GM19372 (cell line): Measurements from ENCODE around the gene RNGTT.

Experiments
- ATAC-seq: cut with Tn5 transposase; IDR thresholded peaks from one replicate; pipeline ENCODE4 v1.9.1; 2021; ENCODE audit warnings: mild to moderate bottlenecking, low read depth, moderate library complexity; ENCODE audit not compliant: unreplicated experiment

RNGTT gene

DNA sequence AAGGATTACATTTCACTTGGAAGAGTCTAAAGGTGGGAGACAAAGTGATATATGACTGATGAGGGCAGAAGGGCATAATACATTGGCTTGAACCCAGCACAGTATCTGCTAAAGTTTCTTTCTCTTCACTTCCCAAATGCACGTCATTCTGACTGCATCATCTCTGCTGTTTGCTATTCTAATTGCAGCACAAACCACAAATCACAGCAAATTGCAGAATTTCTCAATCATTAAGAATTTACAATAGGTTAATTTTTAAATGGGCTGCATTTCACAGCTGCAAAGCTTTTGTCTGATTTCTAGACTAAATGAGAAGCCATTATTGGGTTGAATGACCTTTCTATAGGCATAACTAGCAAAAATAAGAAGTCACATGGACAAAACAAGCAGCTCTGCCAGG is 337.0 kb downstream of the RNGTT start:
- no peak for ATAC-seq

DNA sequence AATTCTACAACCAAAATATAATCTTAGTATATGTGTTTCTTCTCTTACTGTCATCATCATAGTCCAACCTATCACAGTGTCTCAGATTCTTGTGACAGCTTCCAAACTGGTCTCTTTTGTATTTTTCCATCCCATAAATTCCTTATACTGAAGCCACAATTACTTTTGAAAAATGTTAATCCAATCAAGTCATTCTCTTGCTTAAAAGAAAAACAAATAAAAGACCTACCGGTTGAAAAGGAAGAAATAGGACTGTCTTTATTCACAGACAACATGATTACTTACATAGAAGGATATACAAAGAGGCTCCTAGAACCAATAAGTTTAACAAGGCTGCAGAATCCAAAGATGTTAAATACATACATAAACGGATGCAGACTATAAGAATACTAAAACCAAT is 339.9 kb downstream of the RNGTT start:
- no peak for ATAC-seq

DNA sequence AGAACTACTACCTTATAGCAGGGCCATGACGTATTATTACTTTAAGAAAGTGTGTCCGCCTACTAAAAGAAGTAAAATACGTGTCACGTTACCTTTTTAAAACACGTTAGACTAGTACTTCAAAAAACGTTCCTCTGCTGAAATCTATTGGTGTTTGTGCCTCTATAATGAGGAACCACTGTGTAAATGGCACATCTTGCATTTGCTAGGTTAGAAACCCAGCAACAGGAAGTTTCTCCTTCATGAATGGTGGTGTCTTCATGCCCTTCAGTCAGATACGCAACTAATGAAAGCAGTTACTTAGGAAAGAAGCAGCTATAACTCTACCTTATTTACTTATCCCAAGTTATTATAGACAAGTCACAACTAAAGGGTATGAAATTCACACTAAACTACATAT is 343.5 kb downstream of the RNGTT start:
- no peak for ATAC-seq

DNA sequence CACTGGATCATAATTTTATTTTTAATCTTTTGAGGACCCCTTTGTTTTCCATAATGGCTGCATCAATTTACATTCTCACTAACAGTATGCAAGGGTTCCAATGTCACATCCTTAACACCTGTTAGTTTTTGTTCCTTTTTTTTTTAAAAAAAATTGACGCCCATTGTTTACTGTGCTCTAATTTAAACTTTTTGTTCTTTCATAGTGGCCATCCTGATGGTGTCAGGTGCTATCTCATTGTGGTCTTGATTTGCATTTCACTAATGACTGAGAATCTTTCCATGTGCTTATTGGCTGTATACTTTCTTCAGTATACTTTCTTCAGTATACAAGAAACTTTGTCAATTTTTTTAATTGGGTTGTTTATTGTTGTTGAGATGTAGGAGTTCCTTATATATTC is 347.0 kb downstream of the RNGTT start:
- peak; percentile 72 for ATAC-seq

DNA sequence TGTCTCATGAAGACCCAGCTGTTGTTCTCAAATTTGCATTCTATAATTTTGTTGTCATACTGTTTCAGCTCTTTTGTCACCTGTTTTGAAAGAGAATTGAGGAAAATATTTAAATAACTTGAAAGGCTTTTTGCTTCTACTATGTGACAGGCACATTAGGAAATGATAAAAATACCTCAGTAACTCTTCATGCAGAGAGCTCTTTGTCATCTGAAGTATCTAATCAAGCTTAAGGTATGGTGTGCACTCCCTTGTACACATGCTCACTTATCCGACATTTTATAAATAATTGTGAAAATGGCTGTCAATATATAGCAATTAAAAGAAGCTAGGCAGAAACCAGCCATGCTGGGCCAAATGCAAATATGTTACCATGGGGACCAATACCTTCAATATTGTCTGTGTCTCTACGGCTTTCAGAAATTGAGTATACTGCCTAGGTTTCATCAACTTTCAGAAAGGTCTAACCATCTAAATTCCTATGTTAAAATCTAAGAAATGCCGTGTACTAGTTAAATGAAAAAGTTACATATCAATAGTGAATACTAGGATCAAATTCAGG is 349.0 kb downstream of the RNGTT start:
- no peak for ATAC-seq

DNA sequence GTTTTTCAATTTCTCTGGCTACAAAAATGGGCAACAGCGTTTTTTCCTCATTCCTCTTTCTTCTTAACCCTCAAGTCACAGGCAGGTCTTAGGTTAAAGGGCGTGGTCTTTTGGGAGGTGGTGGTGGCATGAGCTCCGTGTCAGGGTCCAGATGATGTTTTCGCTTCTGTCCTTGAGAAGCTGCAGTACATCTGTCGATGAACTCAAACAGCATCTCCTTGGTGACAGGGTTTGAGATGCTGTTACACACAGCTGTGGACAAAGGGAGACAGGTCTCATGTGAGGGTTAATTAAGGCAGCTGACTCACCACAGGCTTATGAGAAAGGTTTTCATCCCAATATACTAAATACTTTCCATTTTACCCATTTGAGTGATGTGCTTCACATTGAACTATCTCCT is 350.8 kb downstream of the RNGTT start:
- no peak for ATAC-seq

DNA sequence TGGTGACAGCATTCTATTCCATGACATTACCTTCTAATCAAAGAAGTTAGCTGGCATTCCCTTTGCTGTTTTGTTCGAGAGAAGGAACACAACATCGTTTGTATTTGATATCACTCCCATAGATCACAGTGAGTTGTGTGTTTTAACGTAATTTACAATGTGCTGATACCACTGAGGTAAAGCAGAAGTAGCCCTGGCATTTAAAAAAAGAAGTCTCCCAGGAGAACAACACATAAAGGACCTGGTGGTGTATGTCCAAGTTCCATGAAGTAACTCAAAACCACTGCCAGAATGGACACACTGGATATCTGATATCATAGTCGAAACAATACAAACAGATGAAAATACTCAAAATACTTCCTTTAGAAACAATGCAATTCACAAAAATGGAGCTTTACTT is 351.7 kb downstream of the RNGTT start:
- no peak for ATAC-seq

DNA sequence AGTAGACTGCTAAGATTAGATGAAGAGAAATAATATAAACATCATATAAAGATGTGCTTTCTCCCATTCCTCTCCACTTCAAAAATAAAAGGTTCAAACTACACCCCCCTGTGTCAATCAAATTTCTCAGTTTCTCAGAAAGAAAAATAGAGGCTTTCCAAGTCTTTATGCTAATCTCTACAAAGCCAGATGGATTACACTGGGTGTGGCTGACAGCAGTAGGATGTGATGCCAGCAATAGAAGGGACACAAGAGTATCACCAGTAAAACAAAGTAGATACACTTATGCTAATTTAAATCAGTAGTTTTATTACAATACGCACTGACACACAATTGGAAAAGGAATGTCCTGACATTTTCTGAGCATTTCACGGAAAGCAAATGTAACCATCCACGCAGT is 353.4 kb downstream of the RNGTT start:
- ATAC-seq: no peak

DNA sequence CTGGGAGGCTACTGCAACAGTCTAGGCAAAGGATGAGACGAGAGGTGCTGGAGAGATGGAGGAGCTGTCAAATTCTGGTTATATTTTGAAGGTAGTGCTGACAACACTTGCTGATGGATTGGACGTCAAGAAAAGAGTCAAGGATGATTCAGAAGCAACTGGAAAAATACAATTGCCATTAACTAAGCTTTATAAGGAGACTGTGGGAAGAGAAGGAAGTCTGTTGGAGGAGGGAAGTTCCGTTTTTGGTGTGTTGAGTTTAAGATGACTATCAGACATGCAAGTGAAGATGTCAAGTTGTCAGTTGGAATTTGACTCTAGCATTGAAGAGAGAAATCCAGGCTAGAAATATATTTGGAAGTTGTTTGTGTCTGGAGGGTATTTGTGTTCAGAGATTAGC is 358.1 kb downstream of the RNGTT start:
- no peak for ATAC-seq

DNA sequence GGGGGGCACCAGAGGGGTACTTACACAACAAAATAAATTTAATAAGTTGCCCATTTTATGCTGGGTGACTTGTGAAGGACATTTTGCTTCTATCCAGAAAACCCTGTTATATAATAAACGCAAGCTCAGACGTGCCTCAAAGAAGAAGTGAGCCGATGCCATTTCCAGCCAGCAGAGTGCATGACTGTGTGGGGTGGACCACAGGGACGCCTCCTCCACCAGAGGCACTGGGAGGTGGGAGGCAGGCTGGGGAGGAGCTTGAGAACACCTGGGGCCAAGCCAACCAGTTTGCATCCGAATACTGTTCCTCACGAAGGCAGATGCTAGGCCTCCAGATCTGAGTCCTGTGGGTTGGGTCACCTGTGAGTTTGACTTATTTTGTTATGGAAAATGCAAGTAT is 363.8 kb downstream of the RNGTT start:
- no peak for ATAC-seq

DNA sequence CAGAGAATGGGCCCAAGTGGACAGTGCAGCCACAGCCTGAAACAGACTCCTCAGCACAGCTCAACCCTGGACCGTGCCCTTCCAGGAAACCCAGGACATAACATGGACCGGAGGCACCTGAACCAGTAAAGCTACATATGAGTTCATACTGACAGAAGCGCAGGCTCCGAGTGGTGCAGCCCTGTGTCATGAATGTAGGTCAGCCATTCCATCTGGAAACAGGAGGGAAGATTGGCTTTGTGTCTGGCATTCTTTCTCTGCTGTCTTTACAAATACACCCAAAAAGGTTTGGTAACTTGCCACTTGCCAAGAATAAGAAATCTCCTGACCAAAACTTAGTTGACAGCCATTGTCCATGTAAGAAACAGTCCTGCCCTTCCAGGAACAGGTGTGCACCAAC is 366.6 kb downstream of the RNGTT start:
- no peak for ATAC-seq

DNA sequence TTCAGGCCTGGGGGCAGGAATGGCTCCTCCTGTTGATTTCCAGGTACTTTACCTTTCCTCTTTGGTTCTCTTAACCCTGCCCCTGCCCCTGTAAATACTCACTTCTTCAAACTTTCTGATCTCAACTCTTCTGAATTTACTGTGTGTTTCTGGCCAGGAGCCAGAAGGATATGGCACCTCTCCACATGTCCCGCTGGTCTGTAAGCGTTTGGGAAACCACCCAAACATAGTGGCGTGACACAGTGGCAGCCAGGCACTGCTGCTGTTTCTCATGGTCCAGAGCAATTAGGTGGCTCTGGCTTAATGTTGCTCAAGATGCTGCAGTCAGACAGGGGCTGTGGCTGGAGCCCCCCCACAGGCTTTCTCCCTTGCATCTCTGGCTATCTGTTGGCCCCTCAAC is 374.5 kb downstream of the RNGTT start:
- no peak for ATAC-seq

DNA sequence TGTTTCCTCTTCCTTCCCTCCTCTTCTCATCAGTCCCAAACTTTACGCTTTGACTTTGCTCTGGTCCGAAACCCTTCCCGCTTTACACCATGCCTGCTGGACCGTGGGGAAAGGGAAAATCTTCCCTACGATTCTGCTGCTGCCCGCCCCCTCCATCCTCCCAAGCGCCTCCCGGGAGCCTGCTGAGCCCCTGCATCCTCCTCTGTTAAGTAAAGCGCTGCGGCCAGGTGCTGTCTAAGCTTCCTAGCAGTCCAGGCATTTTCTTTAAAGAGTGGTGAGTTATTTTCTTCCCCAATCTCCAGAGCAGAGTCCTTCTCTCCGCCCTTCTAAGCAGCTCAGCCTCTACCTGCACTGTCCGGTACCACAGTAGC is 376.3 kb downstream of the RNGTT start:
- no peak for ATAC-seq

DNA sequence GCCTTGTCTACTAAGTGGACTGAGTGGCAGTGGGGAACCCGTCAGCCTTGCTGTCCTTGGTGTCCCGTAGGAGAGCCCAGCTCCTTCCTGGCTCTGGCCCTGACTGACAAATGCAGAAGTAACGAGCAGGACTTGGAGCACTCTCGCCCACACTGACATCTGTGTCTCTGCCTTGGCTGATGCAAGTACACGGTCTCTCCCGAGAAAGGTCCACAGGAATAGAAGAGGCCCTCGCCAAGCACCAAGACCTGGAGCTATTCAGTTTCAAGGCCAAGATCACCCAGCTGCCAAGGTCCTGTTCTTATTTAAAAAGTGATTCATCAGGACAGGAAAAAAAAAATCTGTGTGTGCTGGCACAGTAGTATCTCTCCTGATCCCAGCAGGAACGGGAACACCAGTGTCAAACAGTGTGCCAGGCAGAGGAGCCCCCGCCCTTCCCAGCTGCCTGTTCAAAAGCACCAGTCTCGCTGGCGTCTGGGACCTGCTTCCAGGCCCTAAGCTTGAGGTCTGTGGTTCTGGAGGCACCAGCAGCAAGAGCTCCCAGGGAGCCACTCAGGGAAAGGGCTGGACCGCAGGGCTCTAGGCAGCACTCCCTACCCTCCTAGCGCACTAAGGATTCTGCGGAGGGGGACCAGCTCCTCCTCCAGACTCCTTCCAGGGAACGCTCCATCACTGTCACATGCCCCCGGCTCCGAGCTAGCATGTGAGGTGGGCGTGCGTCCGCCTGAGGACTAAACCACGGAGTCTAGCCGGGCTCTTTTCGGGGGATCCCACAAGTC is 376.9 kb downstream of the RNGTT start:
- ATAC-seq: no peak

DNA sequence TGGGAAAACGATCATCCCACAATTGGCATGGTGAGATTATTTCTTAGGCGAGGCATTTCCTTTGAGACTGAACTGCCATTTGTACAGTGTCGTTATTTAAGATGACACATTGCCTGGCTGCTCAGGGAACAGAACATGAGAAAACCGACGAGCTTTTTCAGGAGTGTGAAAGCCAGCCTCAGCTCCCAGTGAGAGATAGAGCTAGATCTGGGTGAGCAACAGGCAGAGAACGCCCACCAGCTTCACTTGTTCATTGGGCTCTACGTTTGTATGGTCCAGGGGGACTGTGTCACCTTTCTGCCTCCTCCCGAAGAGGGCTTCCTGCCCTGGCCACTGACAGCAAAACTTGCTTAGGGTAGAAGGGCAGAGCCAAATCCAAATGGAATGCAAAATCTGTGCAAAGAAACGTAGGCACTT is 378.1 kb downstream of the RNGTT start:
- no peak for ATAC-seq

DNA sequence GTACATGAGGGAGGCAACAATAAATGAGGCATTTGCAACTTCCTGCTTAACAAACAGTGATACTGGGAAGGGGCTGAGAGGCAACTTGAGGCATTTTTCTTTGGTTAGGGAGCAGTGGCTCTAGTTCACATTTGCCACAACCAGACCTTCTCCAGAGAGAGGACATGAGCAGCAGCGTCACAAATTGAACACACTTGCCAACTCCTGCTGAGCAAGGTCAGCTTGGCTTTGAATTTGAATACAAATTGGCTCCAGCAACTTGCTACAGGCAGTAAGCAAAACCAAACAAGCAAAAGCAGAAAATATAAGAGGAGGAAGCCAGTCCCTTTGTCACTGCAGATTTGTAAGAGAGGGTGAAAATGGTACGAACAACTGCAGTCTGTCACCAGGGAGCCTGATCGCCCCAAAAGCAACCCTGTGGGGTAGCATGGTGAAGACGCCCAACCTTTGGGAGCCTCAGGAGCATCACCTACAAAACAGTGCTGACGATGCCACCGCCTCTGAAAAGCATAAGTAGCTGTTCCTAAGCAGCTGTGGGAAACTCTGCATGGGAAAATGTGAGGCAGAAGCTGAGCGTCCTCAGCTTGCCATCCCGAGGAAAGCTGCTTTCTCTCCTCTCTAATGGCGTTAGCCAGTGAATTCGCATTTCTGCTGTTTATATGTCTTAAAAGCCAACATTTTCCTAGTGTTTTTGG is 378.7 kb downstream of the RNGTT start:
- no peak for ATAC-seq

DNA sequence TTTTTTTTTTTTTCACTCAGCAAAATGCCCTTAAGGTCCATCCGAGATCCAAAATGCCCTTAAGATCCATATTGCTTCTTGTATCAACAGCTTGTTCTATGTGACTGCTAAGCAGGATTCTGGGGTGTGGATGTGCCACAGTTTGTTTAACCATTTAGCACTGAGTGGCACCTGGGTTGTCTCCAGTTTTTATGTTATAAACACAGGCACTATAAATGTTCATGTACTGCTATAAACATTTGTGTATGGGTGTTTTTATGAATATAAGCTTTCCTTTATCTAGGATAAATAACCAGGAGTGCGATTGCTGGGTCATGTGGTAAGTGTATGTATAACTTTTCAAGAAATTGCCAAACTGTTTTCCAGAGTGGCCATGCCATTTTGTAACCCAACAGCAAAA is 386.0 kb downstream of the RNGTT start:
- ATAC-seq: no peak

DNA sequence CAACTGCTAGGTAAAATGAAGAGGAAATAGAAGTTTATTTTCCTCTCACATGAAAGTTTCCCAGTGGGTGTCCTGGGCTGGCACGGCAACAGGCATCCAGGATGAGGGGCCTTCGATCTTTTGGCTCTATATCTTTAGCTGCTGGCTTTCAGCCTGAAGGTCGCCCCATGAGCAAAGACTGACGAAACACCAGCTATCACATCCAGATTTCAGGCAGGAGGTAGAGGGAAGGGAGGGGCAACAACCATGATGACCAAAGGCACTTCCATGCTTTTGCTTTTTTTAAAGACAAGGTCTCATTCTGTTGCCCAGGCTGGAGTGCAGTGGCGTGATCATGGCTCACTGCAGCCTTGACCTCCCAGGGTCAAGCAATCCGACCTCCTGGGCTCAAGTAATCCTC is 387.9 kb downstream of the RNGTT start:
- no peak for ATAC-seq

DNA sequence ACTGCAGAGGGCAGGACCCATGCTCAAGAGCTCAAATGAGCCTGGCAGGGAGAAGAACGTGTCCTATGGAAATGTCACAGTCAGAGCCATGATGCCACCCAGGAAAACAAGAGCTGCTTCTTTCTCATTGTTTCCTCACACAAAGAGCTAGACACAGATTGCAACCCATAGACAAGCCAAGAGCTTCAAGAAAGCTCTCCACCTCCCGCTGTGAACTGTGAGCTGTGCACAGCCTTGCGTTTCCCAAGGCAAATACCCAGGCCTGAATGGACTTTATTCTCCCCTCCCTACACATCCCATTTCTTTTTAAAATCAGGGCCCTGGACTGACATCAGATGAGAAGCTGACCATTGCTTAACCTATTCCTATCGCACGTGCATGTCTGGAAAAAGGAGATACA is 388.8 kb downstream of the RNGTT start:
- ATAC-seq: no peak

DNA sequence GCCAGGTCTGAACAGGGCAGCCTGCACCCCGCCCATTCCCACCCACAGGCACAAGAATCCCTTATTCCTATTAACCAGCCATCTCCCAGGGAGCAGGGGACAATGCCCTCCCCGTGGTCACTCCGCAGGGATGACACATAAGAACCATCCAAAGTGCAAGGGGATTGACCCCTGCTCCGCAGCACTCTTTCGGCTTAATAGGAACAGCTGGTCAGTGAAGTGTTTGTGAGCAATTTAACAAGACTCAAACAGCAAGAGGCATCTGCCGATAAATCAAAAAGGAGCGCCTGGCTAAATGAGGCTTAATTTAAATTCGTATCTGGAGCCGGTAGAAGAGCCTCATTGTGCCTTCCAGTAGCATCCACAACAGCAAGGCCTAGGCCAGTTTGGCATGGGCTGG is 389.4 kb downstream of the RNGTT start:
- ATAC-seq: no peak

DNA sequence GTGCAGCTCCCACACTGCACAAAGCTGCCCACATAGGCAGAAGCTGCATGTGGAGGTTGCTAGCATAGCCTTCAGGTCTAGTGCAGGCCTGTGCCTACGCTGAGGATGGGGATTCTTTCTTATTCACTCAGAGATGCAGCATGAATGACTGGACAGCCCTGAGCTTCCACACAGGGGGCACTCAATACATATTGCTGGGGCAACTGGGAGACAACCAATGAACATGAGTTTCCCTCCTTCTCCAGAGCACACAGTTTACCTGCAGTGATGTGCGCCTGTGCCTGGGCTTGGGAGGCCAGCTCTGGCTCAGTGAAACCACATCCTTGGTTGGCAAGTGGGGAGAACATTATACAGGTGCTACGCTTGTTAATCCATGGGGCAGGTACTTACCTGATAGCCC is 389.9 kb downstream of the RNGTT start:
- no peak for ATAC-seq
